Stimulated activated CD4-positive, alpha-beta T cell treated with anti-CD3 and anti-CD28 coated beads, Interleukin-4, amount 100 ng/mL, for 48 hours (primary cell): ENCODE measurements around the gene C1QTNF2.
"Not testable (repeated sequence)": the region's sequence is repeated elsewhere in the genome, so short reads cannot be mapped to it uniquely, and the experiment has no call there.

Source experiments
- DNase-seq, 2 donors: peaks; one replicate each; pipeline ENCODE4 v3.0.0-alpha.2; 2020; ENCODE audit warnings: low read depth in 2 of 2

The C1QTNF2 gene

DNA sequence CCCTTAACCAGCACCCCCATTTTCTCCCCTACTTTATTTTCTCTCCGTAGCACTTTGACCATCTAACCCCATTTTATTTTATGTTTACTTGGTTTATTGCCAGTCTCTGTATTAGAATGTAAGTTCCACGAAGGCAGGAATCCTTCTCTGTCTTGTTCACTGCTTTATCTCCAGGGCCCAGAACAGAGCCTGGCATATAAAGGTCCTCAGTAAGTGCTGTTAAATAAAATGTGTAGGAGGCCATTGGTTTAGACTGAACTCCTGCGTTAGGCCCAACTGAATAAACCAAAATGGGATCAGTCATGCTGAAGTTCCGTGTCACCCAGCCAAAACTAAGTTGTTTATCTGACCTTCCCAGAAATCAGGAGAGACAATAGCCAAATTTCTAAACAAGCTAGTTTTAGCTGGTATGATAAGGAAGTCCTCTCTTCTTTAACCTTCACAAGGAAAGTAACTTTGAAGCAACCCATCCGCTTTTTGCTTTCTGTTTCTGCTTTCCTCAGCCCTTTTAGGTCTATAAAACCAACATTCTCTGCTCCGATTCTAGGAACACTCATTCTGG lies 29.0 kb downstream of the C1QTNF2 start:
- no peak for DNase-seq

DNA sequence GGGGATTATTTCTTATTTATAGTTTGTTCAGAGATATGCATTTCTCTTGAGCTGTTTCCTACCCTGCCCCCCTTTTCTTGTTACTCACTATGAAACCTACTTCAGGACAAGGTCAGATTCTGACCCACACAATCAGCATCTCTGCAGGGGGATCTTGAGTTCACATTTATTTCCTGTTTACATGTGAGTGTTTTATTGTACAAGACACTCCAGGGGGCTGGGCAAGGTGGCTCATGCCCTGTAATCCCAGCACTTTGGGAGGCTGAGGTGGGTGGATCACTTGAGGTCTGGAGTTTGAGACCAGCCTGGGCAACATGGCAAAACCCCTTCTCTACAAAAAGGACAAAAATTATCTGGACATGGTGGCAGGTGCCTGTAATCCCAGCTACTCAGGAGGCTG lies 29.9 kb downstream of the C1QTNF2 start:
- DNase-seq = not testable (repeated sequence)

DNA sequence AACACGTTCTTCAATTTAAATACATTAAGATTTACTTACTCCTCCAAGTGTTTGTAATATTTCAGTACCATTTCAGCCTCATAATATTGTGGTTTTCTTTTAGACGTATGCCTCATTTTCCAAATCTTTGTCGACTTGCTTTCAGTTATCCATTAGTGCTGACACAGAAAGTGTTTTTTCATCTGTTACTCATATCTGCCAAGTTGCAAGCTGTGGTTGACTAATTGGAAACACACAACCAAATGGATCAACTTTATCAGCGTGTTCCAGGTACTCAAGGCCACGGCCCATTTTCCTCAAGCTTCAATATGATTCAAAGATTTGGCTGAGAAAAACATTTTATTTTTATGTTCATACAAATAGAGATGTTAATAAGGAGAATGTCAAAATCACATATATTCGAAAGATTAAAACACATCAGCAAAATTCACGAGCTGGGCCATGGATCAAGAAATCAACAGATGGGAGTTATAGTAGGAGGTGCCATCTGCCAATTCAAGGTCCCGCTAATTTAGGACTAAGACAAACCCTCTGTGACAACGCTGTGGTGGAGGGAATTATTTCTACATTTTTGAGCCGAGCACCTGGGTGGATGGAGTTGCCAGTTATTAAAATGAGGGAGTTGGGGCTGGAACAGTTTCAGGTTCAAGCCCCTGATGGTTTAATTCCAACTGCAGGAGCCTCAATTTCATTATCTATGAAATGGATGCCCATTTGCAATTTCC lies 30.9 kb downstream of the C1QTNF2 start:
- no peak for DNase-seq

DNA sequence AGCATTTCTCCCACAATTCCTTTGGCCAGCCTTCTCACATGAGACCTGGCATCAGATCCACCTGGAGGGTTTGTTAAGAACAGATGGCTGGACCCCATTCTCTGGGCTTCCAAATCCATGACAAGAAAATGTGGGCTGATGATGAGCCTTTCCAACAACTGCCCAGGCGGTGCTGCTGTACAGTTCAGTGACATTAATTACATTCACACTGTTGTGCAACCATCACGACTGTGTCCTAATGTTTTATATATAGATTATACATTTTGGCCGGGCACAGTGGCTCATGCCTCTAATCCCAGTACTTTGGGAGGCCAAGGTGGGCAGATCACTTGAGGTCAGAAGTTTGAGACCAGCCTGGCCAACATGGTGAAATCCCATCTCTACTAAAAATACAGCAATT lies 35.7 kb downstream of the C1QTNF2 start:
- DNase-seq = not testable (repeated sequence)

DNA sequence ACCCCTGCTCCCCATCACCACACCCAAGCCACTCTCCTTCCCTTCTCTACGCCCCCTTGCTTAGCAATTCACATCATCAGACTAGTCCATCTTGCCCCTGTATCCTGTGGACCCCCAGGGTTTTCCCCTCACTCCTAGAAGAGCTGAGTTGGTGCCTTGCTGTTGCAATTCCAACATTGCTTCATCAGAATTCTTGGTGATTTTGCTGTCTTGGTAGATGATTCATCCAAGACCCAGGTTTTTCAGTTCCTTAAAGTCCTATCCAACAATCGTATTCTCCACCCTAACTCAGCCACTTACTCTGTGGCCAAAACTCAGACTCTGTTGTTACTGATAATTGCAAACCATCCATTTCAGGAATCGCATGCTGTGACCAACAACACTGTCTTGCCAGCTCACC lies 36.7 kb downstream of the C1QTNF2 start:
- no peak for DNase-seq

DNA sequence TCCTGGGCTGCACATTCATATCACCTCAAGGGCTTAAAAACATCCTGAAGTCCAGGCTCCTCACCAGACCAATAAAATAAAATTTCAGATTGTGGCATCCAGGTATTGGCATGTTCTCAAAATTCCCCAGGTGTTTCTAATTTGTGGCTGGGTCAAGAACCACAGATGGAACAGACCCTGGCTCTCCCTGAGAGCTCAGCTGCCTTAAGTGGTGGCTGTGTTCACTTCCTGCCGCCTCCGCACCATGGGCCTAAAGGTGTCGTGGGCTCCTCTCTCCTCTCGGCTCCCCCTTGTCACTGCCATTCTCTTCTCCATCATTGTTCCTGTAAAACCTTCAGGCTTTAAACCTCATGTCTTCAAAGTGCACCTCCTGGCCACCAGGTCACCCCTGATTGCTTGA lies 40.2 kb downstream of the C1QTNF2 start:
- no peak for DNase-seq

DNA sequence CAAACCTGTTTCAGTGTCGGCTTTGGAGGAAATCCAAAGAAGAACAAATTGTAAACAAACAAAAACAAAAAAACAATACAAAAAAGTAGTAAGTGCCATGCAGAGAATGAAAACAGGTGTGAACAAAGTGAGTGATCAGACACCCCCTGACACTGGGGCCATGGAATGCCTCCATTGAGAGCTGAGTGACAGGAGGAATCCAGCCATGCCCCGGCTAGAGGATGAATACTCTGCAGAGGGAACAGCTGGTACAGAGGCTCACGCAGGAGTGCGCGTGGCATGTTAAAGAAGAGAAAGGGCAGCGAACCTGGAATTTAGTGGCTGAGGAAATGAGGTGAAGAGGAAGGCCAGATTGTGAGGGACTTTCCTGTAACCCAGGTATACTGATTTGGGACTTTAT lies 42.6 kb downstream of the C1QTNF2 start:
- DNase-seq = no peak

DNA sequence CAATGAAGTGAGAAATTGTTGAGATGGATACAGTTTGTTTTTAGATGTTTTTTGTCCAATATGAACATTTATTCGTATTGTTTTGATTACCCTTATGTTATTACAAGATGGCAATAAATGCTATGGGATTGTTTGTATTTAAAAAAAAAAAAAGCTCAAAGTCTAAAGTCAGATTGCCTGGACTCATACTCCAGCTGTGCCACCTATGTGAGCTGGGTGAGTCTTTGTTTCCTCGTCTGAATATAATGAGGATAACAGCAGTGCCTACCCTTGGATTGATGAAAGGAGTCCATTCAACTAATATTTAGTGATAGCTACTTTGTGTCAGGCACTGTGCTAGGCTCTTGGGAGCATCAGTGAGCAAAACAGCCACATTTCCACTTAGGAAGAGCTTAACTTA lies 43.4 kb downstream of the C1QTNF2 start:
- no peak for DNase-seq

DNA sequence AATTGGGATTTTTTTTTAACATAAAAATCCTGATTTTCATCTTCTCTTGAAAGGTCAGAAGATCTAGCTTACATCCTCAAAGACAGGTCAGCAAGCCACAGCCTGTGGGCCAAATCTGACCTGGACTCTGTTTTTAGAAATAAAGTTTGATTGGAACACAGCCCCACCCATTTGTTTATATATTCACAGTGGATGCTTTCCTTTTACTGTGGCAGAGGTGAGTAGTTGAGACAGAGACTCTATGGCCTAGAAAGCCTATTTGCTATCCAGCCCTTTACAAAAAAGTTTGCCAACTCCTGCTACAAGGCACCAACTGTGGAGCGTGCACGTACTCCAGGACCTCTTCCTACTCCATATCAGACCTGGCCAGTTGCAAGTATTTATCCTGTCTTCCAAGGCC lies 44.7 kb downstream of the C1QTNF2 start:
- no peak for DNase-seq

DNA sequence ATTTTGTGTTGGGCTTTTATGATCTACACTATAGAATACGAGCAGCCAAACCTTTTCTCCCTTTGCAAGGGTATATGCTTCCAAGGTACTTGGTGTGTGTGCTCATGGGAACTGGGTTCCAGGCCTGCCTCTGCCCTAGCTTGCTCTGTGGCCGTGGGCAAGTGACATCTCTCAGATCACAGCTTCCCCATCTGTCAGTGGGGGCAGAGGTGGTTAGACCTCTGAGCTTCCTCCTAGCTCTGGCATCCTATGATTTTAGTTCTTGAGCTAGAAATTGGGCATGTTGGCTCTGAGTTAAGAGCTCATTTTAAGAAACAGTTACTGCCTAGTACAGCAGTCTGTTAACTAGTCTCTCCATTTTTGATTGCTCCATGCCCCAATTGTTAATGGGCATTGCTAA lies 45.5 kb downstream of the C1QTNF2 start:
- DNase-seq = no peak

DNA sequence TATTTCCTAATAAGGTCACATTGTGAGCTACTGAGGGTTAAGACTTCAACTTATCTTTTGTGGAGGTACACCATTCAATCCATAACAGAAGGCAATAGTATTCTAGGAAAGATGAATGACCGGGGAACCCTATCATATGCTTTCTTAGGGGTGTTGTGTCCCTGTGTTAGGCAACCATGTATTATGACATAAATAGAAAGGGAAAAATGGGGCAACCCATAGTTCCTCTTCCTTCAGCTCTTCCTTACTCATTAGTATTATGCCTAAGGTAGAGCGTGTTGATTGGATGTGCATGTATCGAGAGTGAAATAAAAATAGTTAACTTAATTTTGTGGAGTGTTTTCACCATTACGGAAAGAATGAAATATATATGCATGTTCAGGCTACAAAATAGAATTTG lies 52.0 kb downstream of the C1QTNF2 start:
- no peak for DNase-seq

DNA sequence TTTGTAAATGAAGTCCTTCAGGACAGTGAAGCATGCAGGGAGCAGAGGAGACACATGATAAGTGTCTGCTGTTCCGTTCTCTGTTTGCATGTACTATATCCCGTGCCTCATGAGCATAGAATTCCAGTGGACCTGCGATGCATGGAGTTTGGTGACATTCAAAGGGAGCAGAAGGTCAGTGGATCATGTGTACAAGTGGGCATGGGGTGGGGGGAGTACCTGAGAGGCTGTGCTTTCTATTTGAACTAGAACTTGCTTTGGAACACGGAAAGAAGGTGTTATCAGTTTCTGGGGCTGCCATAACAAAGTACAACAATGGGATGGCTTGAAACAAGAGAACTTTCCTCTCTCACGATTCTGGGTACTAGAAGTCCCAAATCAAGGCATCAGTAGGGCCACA lies 53.0 kb downstream of the C1QTNF2 start:
- no peak for DNase-seq

DNA sequence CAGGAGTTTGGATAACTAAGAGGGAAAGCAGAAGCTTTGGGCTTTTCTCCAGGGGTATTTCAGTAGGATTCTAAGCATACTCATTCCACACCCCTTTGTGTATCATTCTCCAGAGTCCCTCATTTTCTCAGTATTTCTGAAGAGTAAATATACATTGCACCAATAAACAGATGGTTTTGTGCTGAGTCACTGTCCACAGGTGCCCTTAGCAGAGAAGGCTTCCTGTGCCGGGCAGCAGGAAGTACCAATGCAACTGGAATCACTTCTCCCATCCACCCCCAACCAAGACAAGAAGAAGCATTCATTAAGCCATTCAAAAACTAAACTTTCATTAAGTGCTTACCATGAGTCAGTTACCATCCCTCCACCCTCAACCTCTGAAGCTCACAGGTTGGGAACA lies 54.5 kb downstream of the C1QTNF2 start:
- no peak for DNase-seq

DNA sequence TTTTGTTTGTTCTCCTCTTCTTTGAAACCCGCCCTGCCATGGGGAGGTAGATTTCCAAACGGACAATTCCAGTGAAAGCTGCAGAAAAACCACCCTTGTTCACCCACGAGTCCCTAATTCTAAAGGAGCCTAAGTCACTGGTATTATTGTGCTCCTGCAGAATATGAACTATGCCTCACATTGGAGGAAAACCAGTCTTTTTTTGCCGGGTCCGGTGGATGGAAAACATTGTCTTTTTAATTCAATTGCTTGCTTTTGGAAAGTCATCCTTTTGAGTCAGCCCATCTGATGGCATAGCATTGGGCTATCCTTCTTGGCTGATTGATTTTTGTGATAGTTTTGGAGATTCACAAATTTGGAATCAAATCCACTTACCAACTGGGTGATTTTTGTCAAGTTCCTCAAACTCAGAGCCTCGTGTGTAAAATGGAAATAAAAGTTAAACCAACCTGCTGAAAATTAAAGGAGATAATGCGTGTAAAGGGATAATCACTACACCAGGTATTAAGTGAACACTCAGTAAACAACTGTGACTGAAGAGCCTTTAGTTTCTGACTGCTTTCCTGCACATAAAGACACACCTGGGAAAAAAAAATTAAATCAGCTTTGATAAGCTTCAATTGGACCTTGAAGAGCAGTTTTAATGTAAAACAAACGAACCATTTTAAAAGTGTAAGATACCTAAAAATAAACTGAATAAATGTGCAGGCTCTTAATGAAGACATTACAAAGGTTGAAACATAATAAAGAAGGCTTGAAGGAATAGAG lies 57.3 kb downstream of the C1QTNF2 start:
- no peak for DNase-seq

DNA sequence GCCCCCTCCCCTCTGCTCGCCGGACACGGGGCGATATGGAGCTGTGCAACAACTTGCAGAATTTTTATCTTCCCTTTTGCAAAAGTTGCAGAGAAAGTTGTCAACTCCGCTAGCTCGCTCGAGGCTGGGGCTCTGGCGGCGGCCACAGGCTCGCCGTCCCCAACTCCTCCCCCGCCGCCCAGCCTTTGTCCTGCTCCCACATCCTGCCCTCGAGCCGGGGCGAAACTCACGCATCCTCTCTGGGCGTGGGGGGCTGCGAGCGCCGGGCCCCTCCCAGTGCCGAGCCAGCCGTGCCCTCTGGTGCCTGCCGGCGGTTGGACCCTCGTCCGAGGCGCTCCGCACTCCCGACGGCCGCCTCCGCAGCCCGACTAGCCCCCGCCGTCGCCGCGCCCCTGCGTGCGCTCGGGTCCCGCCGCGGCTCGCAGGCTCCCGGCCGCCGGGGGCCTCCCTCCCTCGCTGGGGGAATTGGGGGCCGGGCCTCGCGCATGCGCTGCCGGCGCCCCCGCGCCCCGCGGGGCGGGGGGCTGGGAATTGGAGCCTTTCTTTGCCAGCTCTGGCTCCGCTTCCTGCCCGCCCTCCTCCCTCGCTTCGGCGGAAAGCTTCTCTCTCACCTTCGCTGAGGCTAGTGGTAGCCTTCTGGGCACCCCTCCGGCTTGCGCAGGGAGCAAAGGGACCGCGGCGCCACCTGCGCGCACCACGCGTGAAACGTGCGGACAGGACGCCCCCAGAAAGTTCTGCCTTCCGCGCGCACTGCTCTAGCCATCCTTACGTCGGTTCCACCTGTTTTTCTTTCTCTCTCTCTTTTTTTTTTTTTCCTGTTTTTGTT lies 58.1 kb downstream of the C1QTNF2 start, which contains the start of gene CCNJL:
CCNJL (minus strand) TSS at position 431 of the 826 bp plus-strand sequence. CDS start 641 bp downstream, outside the sequence.
- DNase-seq = no peak

DNA sequence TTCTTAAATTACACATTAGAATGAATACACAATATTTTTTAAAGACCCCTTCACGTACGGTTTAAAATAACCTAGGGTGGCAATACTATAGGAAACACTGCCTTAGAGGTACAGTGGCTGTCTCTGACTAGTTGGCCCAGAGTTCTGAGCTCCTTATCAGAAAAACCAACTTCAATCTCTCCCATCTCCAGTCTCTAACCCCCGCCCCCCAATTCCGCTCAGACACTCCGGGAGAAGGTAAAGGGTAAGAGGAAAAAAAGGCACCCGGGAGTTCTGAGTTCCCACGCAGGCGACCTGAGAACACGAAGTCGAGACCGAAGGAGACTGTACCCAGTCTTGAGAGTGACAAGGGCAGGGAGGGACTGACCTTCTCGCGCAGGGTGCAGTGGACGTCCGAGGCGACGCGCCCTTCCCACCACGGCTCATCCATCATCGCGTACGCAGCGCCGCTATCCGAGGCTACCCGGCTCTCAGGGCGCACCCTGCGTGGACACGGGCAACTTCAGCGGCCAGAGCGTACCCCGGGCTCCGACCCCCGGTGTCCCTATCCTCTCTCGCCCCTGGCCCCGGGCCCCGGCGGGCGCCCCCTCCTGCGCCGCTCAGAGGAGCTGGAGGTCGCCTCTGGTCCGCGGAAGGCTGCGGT lies 58.8 kb downstream of the C1QTNF2 start:
- no peak for DNase-seq

DNA sequence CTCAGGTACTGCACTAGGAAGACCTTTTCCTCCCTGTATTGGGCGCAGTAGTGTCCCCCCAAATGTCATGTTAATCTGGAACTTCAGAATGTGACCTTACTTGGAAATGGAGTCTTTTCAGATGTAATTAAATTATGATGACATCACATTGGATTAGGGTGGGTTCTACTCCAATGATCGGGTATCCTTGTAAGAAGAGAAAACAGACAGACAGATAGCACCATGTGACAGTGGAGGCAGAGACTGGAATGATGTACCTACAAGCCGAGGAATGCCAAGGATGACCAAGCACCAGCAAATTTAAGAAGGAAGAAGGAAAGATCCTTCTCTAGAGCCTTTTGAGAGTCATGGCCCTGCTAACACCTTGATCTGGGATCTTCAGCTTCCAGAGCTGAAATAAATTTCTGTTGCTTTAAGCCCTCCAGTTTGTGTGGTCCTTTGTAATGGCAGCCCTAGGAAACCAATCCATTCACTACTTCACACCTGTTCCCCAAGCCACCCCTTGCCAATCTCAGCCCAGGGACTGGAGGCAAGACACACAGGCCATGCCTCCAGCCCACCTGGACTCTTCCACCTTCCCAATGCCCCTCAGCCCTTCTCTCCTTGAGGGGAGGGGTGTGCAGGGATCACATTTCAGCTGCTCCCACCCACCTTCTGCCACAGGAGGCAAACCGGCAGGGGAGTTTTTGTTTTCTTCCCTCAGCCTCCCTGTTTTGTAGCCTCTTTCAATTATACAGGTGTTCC lies 59.7 kb downstream of the C1QTNF2 start:
- DNase-seq = no peak

DNA sequence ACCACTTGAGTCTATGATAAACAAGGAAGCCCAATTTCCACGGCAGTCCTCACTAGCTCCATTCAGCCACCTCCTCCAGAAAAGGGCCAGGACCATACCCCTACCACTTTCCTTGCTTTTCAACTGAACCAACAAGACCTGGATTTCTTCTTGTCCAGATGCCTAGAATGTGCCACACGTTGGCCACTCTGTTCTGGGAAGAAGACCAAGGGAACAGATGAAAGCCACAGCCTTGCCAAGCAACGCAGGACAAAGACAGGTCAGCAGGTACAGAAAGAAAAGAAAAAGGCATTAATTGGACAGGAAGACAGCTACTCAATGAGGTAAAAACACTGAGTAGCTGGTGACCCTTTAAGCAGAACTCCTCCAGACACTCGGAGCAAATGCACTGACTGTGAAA lies 60.3 kb downstream of the C1QTNF2 start:
- no peak for DNase-seq

DNA sequence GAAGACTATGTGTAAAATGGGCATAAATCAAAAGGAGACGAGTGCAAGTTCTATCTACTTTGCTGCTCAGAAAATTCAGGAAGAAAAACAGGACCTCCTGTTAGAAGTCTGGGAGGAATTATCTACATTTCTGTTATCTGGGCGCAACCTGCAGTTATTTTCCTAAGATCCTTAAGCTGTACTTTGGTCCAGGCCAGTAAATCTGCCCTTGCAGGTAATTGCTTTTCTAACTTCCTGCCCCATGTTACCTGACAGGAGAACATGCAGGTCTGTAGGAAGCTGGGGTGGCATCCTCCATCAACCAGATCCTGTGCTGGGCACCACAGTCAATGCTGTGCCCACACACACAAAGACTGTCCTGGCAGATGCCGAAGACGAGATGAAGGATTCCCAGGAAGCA lies 63.7 kb downstream of the C1QTNF2 start:
- DNase-seq = no peak

DNA sequence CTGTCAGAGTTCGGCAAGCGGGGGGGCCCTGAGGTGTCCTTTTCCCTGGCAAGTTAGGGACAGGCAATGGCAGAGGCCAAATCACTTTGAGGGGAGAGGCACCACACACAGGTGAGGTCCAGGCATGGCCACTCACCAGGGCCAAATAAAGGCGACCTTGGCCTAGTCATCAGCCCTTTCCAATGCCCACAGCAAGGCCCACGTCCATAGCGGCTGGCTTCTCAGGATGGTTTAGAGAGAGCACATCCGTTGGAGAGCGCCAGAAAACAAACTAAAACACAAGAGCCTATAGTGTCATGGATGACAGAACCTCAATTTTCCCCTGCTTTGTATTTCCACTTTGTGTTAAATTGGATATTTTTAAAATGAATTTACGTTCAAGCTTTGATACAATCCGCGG lies 65.1 kb downstream of the C1QTNF2 start:
- DNase-seq = no peak

DNA sequence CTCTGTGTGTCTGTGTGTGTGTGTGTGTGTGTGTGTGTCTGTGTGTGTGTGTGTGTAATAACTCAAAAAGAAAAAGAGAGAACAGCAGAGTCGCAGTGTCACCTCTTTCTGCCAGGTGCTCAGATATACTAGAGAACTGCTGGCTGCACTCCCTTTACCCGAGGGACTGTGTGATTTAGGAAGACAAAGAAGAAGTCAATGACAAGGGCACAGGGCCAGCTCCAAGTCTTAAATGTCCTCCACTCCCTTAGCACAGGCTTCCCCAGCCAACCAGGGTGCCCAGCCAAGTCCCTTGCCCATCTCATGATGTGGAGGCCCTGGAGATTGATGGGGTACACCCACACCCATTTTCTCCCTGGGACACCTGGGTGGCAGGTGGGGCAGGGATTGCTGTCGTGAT lies 66.7 kb downstream of the C1QTNF2 start:
- DNase-seq = no peak
